T-helper 9 cell (primary cell): ENCODE data around the gene MSN.
"Not testable (repeated sequence)": the region's sequence is repeated elsewhere in the genome, so short reads cannot be mapped to it uniquely, and the experiment has no call there.

Source experiments
- DNase-seq: peaks from one replicate; pipeline ENCODE4 v3.0.0-alpha.2; 2020

The MSN gene

DNA sequence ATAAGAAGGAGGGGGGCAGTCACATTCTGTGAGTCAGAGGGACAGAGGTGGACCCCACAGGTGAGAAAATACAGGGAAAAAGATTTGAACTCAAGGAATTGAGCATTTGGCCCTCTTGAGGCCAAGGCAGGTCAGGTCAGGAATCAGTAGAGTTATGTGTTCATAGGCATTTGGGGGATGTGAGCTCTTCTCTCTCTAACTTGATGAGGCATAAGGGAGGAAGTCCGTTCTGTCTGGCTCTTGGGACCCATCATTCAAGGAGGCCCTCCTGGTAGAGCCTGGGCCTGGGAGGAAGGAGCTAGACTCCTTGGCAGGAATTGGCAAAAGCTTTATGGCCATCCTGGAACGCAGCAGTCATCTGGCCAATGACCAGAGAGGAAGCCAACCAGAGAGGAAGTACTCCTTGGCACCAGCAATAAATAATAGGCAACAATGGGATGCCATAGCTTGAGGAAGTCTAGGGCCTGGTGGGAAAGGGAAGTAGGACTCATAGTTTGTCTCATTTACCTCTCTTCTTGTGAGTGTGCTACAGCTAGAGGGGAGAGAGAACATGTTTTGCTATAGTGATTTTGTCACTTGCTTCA lies 53.0 kb downstream of the MSN start:
- DNase-seq = no peak

DNA sequence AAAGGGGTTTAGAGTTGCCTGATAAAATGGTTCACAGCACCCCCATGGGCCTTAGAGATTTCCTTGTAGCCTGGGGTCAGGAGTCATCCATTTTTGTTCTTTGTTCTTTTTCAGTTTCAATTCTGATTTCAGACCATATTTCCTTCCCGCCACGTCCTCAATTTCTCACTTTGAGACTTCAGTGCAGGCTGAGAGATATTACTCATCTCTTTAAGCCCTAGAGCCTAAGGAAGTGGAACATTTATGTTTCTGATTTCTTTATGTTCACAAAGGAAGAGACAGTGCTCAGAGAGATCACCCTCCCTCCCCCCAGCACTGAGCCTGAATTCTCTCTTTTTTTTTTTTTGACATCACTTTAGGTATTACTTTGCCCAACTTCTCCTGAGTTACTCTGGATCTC lies 56.3 kb downstream of the MSN start:
- peak; percentile 5 for DNase-seq

DNA sequence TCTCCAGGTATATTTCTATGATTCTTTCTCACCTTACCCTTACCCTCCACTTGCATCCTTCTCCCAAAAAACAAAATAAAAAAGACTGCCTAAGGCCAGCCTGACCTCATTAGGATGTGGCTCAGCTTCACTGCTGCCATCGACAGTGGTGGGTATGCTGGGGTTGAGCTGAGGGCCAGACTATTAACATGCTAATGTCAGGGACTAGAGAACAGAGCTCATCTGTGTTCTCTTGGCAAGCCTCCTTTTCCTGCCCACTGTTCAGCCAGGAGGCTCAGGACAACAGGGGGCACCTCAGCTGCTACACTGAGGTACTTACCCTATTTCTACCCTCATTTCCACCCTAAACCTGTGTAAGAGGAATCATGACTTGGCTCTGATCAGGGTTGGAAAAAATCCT lies 59.3 kb downstream of the MSN start:
- no peak for DNase-seq

DNA sequence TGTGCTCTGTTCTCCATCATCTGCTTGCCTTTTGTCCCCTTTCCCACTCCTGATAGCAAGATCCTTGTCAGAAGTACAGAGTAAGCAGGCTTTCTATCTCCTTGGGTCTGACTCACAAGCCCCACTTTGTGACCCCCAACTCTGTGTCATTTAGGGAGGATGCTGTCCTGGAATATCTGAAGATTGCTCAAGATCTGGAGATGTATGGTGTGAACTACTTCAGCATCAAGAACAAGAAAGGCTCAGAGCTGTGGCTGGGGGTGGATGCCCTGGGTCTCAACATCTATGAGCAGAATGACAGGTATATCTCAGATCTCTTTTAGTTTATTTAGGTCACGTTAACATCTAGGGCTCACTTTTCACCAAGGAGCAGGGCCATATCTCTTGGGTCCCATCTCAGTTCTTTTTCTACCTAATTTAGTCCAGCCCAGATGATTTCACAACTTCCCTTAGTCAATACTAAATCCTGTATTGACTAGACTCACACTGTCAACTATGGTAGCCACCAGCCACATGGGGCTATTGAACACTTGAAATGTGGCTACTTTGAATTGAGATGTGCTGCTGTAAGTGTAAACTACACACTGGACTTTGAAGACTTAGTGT lies 64.3 kb downstream of the MSN start:
- no peak for DNase-seq

DNA sequence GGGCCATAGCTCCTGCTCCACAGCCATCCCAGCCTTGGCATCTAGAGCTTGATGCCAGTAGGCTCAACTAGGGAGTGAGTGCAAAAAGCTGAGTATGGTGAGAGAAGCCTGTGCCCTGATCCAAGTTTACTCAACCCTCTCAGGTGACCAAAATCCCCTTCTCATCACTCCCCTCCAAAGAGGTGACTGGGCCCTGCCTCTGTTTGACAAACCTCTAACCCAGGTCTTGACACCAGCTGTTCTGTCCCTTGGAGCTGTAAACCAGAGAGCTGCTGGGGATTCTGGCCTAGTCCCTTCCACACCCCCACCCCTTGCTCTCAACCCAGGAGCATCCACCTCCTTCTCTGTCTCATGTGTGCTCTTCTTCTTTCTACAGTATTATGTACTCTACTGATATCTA lies 73.5 kb downstream of the MSN start:
- DNase-seq = no peak

DNA sequence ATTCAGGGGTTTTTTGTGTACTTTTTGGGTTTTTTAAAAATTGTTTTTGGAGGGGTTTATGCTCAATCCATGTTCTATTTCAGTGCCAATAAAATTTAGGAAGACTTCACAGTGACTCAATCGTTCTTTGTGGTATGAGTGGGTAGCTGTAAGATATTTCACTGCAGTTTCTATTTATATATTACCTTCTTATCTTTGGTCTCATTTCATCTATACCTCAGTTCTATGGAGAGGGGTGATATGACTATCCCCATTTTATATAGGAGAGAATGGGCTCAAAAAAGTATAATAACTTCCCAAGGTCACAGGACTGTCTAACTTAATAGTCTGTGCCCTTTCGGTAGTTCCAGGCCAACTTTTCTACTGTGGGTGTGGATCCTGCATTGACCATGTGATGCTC lies 74.4 kb downstream of the MSN start:
- no peak for DNase-seq

DNA sequence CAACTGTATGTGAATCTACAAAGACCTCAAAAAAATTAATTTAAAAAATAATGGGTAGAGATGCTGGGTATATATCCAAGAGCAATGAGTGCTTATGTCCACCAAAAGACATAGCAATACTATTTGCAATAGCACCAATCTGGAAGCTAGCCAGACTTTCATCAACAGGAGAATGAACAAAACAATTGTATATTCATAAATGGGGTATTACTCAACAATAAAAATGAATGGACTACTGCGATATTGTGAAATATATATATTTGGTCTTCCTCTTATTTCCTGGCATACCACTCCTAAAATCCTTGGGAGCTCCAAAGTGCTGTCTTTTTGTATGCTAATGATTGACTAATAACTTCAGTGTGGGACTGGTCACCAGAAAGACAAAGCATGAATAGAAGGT lies 77.5 kb downstream of the MSN start:
- DNase-seq = no peak

DNA sequence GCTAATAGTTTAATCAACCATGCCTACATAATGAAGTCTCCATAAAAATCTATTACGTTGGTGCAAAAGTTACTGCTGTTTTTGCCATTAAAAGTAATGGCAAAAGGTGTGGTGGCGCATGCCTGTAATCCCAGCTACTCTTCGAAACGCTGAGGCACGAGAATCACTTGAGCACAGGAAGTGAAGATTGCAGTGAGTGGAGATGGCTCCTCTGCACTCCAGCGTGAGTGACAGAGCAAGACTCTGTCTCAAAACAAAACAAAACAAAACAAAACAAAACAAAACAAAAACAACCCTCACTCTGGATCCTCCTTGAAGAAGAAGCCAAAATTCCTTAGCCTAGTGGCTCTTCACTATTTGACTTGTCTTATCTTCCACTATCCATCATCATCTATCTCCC lies 78.0 kb downstream of the MSN start:
- no peak for DNase-seq

DNA sequence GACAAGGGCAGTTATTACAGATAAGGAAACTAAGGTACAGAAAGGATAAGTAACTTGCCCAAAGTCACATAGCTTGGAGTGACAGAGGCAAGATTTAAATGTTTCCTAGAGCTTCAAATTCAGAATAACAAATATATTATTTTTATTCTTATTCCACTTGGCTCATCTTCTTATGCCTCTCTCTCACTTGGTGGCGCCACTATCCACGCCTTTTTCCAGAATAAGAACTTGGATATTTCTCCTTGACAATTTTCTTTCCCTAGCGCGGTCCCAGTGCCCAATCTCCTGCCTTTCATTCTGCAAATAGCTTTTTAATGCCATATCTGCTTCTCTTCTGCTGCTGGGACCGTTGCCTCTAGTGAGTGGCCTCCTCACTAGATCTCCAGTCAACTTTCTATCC lies 78.5 kb downstream of the MSN start:
- DNase-seq = no peak

DNA sequence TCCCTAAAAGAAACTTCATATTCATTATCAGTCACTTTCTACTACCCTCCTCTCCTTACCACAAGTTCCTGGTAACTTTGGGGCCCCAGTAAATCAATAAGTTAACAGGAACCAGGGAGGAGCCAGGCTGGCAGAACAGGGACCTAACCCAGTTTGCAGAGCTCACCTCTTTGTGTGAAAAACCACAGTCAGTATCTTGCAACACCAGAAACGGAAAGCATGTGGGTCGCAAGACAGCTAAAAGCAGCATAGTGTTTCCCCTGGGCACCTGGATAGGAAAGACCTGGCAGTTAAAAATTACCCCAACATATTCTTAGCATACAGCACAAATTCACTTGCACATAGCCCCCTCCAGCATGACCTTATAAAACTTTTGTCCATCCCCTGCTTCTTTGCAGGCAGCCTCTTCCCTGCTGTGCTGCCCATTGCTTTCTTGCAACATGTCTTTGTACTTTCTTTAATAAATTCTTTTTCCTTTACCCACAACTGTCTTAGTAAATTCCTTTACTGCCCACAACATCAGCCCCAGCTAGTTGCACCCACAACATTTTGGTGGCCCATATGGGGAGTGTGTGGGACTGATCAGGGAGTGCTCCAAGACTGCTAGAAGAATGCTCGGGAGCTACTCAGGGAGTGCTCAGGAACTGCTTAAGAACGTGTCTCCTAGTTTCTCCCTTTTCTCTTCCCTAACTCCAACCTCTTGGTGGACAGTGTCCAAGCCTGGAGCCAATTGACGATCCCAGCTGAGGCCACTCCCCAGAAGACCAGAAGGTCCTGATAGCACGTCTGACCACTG lies 83.4 kb downstream of the MSN start:
- DNase-seq = no peak

DNA sequence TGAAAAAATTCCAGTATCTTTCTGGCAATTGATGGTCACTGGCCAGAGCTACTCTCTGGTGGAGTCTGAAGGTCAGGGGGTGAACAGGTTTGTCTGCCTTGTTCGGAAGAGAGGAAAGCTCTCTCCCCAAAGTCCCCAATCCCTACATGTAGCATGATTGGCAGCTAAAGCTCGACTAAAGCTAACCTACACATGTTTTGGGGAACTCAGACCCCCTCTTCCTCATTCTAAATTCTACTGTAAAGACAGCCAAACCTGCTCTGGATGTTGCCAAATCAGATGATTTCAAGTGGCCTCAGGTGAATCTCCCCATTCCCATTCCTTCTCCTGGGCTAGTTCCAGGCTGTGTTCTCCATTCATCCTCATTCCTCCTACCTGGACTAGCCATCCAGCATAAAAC lies 84.1 kb downstream of the MSN start:
- DNase-seq = no peak

DNA sequence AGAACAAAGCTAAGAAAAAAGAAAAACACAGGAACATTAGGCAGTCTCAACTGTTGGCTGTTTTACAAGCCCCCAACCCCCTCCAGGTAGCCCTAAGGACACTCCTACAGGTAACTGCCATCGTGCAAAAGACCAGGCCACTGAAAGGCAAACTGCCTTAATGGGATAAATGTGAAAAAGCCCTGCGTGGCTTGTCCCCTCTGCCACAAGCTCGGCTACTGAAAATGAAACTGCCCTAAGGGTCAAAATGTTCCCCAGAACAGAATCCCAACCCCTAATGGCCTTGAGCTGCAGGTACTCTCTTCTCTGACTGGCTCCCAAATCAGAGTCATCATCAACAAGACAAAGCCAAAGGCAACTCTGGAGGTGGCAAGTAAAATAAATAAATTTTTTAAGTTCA lies 84.8 kb downstream of the MSN start:
- DNase-seq = no peak

DNA sequence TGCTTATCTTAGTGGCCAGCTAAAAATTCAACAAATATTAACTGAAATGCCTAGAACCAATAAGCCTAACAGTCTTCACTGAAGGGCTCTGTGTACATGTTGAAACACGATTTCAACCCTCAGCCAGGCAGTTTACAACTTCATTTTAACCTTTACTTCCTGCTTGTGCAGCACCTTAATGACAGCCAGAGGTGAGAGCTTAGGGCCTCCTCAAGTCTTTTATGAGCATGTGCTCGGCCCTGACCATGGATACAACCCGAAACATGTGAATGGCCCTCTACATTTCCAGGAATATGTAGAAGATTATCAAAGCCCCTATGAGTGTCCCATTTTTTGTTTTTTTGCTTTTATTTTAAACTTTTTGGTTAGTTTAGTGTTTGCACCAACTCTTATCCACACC lies 88.3 kb downstream of the MSN start:
- no peak for DNase-seq

DNA sequence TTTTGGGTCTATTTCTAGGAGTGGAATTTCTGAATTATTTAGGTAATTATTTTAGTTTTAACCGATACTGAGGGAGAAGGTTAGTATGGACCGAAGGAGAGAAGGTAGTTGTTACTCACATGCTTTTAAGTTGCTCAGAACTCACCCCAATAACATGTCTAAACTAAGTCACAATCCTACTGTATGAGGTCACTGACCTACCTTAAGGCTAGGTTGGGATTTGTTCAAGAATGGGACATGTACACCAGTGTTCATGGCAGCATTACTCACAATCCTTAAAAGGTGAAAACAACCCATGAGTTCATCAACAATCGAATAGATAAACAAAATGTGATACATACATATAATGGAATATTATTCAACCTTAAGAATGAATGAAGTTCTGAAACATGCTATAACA lies 90.5 kb downstream of the MSN start:
- no peak for DNase-seq

DNA sequence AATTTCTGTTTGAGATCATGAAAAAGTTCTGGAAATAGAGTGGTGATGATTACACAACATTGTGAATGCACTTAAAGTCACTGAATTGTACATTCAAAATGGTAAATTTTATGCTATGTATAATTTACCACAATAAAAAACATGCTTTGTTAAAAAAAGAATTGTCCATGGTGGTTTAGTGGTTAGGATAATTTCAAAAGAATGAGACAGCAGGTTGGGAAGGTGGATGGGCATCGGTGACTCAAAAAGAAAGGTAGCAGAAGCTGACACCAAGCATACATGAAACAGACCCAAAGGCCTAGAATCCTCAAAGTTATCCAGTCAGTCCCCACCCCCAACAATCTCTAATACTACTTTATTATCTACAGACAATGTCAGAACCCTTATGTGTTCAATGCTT lies 91.1 kb downstream of the MSN start:
- DNase-seq = no peak

DNA sequence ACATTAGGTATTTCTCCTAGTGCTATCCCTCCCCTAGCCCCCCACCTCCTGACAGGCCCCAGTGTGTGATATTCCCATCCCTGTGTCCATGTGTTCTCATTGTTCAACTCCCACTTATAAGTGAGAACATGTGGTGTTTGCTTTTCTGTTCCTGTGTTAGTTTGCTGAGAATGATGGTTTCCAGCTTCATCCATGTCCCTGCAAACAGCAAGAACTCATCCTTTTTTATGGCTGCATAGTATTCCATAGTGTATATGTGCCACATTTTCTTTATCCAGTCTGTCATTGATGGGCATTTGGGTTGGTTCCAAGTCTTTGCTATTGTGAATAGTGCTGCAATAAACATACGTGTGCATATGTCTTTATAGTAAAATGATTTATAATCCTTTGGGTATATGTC lies 92.1 kb downstream of the MSN start:
- not testable (repeated sequence) for DNase-seq

DNA sequence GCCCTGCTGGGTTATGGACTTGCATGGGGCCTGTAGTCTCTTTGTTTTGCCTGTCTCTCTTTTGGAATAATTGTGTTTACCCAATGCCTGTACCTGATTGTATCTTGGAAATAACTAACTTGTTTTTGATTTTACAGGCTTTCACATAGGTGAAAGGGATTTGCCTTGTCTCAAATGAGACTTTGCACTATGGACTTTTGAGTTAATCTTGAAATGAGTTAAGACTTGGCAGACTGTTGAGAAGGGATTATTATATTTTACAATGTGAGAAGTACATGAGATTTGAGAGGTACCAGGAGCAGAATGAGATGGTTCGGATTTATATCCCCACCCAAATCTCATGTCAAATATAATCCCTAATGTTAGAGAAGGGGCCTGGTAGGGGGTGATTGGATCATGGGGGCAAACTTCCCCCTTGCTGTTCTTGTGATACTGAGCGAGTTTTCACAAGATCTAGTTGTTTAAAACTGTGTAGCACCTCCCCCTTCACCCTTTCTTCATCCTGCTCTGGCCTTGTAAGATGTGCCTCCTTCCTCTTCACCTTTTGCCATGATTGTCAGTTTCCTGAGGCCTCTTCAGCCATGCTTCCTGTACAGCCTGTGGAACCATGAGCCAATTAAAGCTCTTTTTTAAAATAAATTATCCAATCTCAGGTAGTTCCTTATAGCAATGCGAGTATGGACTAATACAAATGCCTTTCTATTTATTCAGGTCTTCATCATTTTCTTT lies 102.3 kb downstream of the MSN start:
- no peak for DNase-seq

DNA sequence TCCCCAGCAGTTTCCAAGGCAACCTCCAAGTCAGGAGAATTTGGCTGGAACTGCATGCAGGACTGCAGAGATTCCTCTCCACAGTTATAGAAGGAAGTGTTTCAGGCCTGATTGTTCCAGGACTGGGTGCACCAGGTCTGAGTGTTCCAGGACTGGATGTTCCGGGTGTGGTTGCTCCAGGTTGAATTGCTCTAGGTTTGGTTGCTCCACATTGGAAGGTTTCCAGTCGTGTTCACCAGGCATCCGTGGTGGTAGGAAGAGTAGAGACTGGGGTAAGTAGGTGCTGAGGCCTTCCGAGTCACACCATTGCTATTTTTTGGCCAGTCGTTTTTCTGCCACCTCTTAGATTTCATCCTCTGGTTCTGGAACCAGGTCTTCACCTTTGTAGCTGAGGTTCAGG lies 105.4 kb downstream of the MSN start:
- no peak for DNase-seq

DNA sequence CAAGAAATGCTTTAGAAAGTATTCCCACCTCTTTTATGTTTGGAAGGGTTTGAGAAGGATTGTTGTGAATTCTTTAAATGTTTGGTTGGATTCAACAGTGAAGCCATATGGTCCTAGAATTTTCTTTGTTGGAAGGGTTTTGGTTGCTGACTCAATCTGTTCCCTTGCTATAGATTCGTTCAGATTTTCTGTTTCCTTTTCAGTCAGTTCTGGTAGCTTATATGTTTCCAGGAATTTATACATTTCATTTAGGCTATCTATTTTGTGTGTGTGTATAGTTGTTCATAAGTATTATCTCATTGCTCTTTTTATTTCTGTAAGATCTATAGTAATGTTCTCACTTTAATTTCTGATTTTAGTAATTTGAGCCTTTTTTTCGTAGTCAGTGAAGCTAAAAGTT lies 114.4 kb downstream of the MSN start:
- DNase-seq = no peak

DNA sequence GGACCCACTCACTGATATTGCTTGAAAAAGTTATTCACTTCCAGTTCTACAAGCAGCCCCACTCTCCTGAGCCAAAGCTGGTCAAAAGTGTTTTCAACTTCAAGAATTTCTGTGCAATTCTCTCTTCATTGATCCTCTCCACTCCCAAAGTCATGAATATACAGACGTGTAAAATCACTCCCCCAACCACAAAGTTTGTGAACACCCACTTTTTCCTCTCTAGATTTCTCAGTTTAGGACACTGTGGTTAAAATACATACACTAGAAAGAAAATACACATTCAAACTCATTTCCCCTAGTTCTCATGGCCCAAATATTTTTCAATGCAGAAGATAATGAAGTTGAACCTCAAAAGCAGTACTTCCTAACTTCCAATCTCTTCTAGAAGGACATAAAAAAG lies 116.3 kb downstream of the MSN start:
- DNase-seq = no peak
